SU-DHL-6 (cell line): ENCODE measurements around the gene INPP4B.

Experiments used
- H2AFZ ChIP-seq: fragments of 200-600 bp; sonication (generic); 2 replicates; pipeline ENCODE4 v1.6.1; 2014; ENCODE audit warnings: low read depth, mild to moderate bottlenecking, moderate library complexity, mixed read lengths, antibody characterized with exemption, low read length; ENCODE audit not compliant: severe bottlenecking
- H3F3A ChIP-seq: fragments of 200-600 bp; shearing (Covaris generic); 2 replicates; pipeline ENCODE4 v1.6.0; 2016; ENCODE audit warnings: antibody characterized with exemption, mild to moderate bottlenecking; ENCODE audit not compliant: insufficient read depth
- H3K27ac ChIP-seq: fragments of 200-600 bp; sonication (generic); 2 replicates; pipeline ENCODE4 v1.5.1; 2016; ENCODE audit warnings: low read depth, mild to moderate bottlenecking, low read length, moderate library complexity, mixed read lengths
- H3K27me3 ChIP-seq: fragments of 200-600 bp; sonication (generic), shearing (Covaris generic); 2 replicates; pipeline ENCODE4 v1.6.0; 2014; ENCODE audit warnings: mild to moderate bottlenecking, low read length
- H3K36me3 ChIP-seq: fragments of 200-600 bp; sonication (generic); 2 replicates; pipeline ENCODE4 v1.6.1; 2014; ENCODE audit warnings: mild to moderate bottlenecking, low read length, mixed read lengths
- H3K4me2 ChIP-seq: fragments of 300-600, 200-600 bp; shearing (Covaris generic), sonication (generic); 2 replicates; pipeline ENCODE4 v1.6.0; 2014; ENCODE audit warnings: low read length, low read depth, mild to moderate bottlenecking; ENCODE audit not compliant: poor library complexity, severe bottlenecking
- H3K4me3 ChIP-seq: fragments of 200-600 bp; sonication (generic); 2 replicates; pipeline ENCODE4 v1.5.1; 2014; ENCODE audit warnings: antibody characterized with exemption, low read length, mild to moderate bottlenecking, mixed read lengths; ENCODE audit not compliant: insufficient read depth, poor library complexity, severe bottlenecking
- H3K79me2 ChIP-seq: fragments of 200-600 bp; sonication (generic); 2 replicates; pipeline ENCODE4 v1.6.1; 2014; ENCODE audit warnings: mild to moderate bottlenecking, low read length, moderate library complexity; ENCODE audit not compliant: insufficient read depth
- H3K9ac ChIP-seq: fragments of 200-600 bp; sonication (generic); 2 replicates; pipeline ENCODE4 v1.7.0; 2014; ENCODE audit warnings: mild to moderate bottlenecking, low read length
- H3K9me2 ChIP-seq: fragments of 200-600 bp; sonication (generic); replicated peaks from 2 replicates; pipeline ENCODE4 v1.6.1; 2014; ENCODE audit warnings: low read length; ENCODE audit not compliant: insufficient read depth
- H3K9me3 ChIP-seq: fragments of 200-600 bp; sonication (generic); 2 replicates; pipeline ENCODE4 v1.6.1; 2014; ENCODE audit warnings: low read length, mixed read lengths; ENCODE audit not compliant: insufficient read depth
- H4K20me1 ChIP-seq: fragments of 200-600 bp; sonication (generic); 2 replicates; pipeline ENCODE4 v1.6.1; 2014; ENCODE audit warnings: low read depth, mild to moderate bottlenecking, antibody characterized with exemption, low read length, moderate library complexity, mixed read lengths
- CTCF ChIP-seq: fragments of 200-600 bp; sonication (generic); IDR thresholded peaks from one replicate; pipeline ENCODE4 v1.5.1; 2017; ENCODE audit warnings: antibody characterized with exemption, mild to moderate bottlenecking, low read length, moderate library complexity; ENCODE audit not compliant: insufficient read depth, poor library complexity, severe bottlenecking
- EZH2phosphoT487 ChIP-seq: fragments of 200-600 bp; sonication (generic), shearing (Covaris generic); conservative IDR thresholded peaks from 2 replicates; pipeline ENCODE4 v1.6.1; 2018; ENCODE audit warnings: mild to moderate bottlenecking, antibody characterized with exemption, low read length, moderate library complexity, mixed read lengths

Gene INPP4B

GRCh38 chr4:142324572-142324971, 521.5 kb downstream of the INPP4B start:
- Histone ChIP-seq H3F3A (no peaks in the 10 kb centered on the region), H3K9ac (no peak overlapping the region), H3K9me3 (no peaks in the 10 kb centered on the region), H3K9me2 (no peaks in the 10 kb centered on the region), H3K4me2 (no peak overlapping the region), H4K20me1 (no peaks in the 10 kb centered on the region), H3K79me2 (no peaks in the 10 kb centered on the region), H2AFZ (no peak overlapping the region), H3K27ac (no peak overlapping the region), H3K36me3 (no peaks in the 10 kb centered on the region), H3K27me3 (no peaks in the 10 kb centered on the region), H3K4me3 (no peak overlapping the region)
- TF ChIP-seq EZH2phosphoT487 (no peak), CTCF (no peak)

- Histone ChIP-seq H3K4me2 (no peak overlapping the region), H3F3A (no peaks in the 10 kb centered on the region), H3K36me3 (no peaks in the 10 kb centered on the region), H3K27me3 (no peaks in the 10 kb centered on the region), H3K9ac (no peak overlapping the region), H2AFZ (no peak overlapping the region), H4K20me1 (no peaks in the 10 kb centered on the region), H3K4me3 (no peak overlapping the region), H3K9me3 (no peaks in the 10 kb centered on the region), H3K9me2 (no peaks in the 10 kb centered on the region), H3K27ac (no peak overlapping the region), H3K79me2 (no peaks in the 10 kb centered on the region)
- TF ChIP-seq CTCF (no peak), EZH2phosphoT487 (no peak)
Measured at GRCh38 chr4:142322996-142323395, 523.1 kb downstream of the INPP4B start.

GRCh38 chr4:142318280-142318679, 527.8 kb downstream of the INPP4B start:
- Histone ChIP-seq H4K20me1 (no peaks in the 10 kb centered on the region), H3K9me2 (no peaks in the 10 kb centered on the region), H3K27ac (no peak overlapping the region), H3K9ac (no peak overlapping the region), H2AFZ (no peak overlapping the region), H3K79me2 (no peaks in the 10 kb centered on the region), H3K27me3 (no peaks in the 10 kb centered on the region), H3F3A (no peaks in the 10 kb centered on the region), H3K9me3 (no peaks in the 10 kb centered on the region), H3K4me3 (no peak overlapping the region), H3K36me3 (no peaks in the 10 kb centered on the region), H3K4me2 (no peak overlapping the region)
- no peak for TF ChIP-seq CTCF
- TF ChIP-seq EZH2phosphoT487: no peak

- H3K27ac ChIP-seq: no peak overlapping the region
- H3K79me2 ChIP-seq: no peaks in the 10 kb centered on the region
- no peaks in the 10 kb centered on the region for H3K9me2 ChIP-seq
- TF ChIP-seq EZH2phosphoT487: no peak
- no peak for TF ChIP-seq CTCF
- H4K20me1 ChIP-seq: no peaks in the 10 kb centered on the region
- no peak overlapping the region for H3K4me3 ChIP-seq
- H2AFZ ChIP-seq: no peak overlapping the region
- H3K4me2 ChIP-seq: no peak overlapping the region
- H3K9ac ChIP-seq: no peak overlapping the region
- H3F3A ChIP-seq: no peaks in the 10 kb centered on the region
- no peaks in the 10 kb centered on the region for H3K36me3 ChIP-seq
- no peaks in the 10 kb centered on the region for H3K27me3 ChIP-seq
- H3K9me3 ChIP-seq: no peaks in the 10 kb centered on the region
Measured at GRCh38 chr4:142316913-142317312, 529.2 kb downstream of the INPP4B start.
